D721Med (cell line): ENCODE data around the gene C2CD3.

Experiments used
- DNase-seq: peaks from one replicate; pipeline ENCODE4 v3.0.0; 2011; ENCODE audit warnings: low spot score; ENCODE audit not compliant: insufficient read length
- FAIRE-seq: peaks from 2 replicates; lab custom pipeline; 2011; peaks lifted over from hg19 to GRCh38; lab: Jason Lieb, UNC
- TF ChIP-seq, protein P1 (sequence below): IDR thresholded peaks from 2 replicates; pipeline ENCODE4 v1.5.1; 2012; ENCODE audit warnings: mild to moderate bottlenecking, control low read depth; ENCODE audit not compliant: insufficient read depth; ENCODE audit errors: missing control alignments

Gene C2CD3

DNA sequence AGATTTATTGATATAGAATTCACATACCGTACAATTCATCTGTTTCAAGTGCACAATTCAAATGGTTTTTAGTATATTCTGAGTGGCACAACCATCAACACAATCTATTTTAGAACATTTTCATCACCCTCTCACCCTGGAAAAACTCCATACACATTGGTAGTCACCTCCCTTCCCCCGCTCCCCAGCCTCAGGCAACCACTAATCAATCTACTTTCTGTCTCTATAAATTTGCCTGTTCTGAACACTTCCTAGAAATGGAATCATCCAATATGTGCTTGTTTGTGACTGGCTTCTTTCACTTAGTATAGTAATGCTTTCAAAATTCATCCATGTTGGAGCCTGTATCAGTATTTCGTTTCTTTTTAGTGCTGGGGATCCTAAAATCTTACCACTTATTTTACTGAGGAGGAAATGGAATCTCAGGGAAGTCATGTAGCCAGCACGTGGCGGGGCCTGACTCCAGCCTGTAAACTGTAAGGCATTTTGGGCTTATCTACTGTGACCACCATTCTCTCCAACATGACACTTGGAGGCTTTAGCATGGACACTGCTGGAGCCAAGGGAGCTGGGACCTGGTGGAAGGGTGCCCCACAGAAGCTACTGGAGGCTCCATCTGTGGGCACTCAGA, 161.0 kb downstream of the C2CD3 start:
- FAIRE-seq, result no peak
- DNase-seq, result no peak
- TF ChIP-seq, protein P1, sequence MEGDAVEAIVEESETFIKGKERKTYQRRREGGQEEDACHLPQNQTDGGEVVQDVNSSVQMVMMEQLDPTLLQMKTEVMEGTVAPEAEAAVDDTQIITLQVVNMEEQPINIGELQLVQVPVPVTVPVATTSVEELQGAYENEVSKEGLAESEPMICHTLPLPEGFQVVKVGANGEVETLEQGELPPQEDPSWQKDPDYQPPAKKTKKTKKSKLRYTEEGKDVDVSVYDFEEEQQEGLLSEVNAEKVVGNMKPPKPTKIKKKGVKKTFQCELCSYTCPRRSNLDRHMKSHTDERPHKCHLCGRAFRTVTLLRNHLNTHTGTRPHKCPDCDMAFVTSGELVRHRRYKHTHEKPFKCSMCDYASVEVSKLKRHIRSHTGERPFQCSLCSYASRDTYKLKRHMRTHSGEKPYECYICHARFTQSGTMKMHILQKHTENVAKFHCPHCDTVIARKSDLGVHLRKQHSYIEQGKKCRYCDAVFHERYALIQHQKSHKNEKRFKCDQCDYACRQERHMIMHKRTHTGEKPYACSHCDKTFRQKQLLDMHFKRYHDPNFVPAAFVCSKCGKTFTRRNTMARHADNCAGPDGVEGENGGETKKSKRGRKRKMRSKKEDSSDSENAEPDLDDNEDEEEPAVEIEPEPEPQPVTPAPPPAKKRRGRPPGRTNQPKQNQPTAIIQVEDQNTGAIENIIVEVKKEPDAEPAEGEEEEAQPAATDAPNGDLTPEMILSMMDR, result no peak

DNA sequence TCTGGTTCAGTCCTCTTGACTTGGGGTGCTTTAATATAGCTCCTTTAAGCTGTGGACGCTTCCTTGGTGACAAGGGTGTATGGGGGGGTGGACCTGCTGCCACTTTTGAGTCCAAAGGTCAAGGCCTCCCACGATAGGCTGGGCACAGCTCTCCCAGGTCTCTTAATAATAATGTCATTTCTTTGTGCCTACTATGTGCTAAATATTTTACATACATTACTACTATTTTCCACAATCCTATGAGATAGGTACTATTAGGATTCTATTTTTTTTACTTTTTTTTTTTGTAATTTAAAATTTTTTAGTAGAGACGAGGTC, 161.6 kb downstream of the C2CD3 start:
- DNase-seq, result no peak
- TF ChIP-seq, protein P1, result no peak
- FAIRE-seq, result no peak

DNA sequence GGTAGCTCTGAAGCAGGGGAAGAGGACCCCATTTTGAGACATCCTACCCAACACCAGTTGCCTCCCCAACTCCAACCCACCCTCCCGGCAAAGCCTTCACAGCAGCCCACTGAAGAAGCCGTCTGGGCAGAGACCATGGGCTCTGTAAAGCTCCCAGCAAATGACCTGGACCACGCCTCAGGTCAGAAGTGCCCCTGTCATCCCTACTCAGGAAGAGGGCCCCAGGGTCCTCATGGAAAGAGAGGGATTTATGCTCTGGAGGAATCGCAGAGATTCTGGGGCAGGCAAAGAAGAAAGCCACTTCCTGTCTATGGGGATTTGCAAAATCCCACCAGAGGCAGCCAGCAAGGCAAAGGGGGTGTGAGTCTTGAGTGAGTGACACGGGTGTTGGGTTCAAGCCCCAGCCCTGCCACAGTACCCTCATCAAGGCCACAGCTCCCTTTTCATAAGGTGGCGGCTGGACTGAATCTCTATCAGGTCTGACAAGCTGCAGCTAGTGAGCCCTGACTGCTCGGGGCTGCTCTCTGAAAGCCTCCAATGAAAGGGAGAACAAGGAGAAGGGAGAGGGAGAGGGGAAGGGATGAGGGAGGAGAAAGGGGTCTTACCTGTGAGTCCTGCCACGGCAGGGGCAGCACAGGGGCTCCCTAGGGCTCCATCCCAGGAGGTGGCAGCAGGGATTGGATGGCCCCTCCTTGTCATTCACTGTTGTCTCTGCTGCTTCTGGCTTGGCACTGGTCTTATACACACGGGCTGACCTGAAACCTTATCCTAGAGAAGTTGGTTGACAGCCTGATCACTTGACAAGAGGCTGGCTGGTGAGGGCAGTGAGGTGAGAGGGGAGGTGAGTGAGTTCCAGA, 162.2 kb downstream of the C2CD3 start, which contains the start of gene UCP3:
Gene UCP3, minus strand, starts transcription at position 713 of the 857 bp plus-strand sequence. CDS start 2,043 bp downstream, outside the sequence.
- FAIRE-seq (no peak), DNase-seq (no peak)
- TF ChIP-seq, protein P1, result no peak

DNA sequence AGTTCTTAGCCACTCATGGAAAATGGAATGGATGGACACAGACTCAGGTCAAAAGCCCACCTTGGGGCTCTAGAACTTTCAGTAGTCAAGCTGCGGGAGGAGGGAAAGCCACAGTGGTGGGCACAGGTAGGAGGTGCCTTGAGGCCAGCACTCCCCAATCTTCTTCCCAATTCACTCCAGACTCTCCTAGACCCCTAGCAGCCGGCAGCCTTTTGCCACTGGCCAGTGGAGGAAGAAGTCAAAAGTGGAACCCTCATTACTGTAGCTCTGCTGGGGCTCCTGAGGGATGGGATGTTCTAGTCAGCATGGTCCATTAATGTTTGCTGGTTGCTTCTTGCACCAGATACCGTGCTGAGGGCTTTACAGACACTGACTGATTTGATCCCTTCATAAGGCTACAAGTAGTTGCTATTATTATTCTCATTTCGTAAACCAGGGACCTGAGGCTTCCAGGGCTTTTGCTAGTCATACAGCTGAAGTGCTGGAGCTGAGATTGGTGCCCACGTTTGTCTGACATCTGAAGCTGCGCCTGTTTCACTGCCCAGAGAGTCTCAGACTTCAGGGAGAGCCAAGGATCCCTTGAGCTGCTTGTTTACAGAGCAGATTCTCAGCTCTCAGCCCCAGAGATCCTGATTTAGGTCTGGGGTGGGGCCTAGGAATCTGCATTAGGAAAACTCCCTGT, 163.0 kb downstream of the C2CD3 start:
- no peak for FAIRE-seq

DNA sequence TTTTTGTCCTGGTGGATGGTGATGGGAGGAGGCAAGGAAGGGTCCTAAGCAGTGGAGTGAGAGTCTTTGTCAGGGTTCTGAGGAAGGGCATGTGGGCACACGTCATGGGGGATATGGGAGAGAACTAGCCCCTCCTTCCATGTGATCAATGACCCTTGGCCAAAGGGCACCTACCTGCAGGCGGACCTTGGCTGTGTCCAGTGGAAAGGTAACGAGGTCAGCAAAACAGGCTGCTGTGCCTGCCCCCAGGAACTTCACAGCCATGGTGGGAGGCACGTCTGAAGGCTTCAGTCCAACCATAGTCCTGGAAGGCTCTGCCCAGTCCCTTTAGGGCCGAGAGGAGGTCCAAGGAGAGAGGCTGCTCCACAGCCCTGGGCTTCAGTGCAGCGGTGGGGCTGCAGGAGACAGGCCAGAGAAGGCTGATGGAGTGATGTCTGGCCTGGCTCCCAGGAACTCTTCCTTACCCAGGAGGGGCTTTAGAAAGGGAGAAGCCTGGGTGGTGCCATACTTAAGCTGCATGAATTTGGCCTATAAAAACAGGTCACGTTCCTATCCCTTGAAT, 164.0 kb downstream of the C2CD3 start:
- FAIRE-seq, result no peak
- no peak for DNase-seq
- TF ChIP-seq, protein P1, result no peak

More for the DNA sequence above, 163.0 kb downstream of the C2CD3 start:
- no peak for DNase-seq
- TF ChIP-seq, protein P1, result no peak

DNA sequence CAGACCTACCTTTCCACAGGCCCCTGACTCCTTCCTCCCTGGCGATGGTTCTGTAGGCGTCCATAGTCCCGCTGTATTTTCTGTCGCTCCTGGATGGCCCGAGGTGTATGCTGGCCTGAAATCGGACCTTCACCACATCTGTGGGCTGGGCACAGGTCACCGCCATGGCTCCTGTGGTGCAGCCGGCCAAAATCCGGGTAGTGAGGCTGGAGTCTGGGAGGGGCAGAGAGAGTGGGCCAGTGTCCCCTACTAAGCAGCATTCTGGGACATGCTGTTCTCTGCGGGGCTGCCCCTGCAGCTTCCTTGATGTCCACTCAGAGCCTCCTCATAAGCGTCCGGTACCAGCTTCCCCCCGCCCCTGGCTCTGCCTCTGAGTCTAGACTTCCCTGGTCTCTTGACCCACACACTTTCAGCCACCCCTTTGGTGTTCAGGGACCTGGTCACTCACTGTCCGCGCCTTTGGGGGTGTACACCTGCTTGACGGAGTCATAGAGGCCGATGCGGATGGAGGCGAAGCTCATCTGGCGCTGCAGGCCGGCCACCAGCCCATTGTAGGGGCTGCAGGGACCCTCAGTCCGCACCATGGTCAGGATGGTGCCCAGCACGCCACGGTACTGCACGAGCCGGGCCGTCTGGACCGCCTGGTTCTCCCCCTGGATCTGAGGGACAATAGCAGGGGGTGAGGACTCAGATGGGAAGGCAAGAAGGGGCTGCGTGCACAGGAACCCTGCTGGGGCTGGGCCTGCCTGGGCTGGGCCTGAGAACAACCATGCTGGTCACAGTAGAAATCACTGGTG, 164.9 kb downstream of the C2CD3 start:
- TF ChIP-seq, protein P1, result no peak
- no peak for FAIRE-seq
- no peak for DNase-seq
